Measurements from ENCODE around the gene ACTR3C. TPM values are rescaled to one million over a fixed set of nuclear protein-coding genes. Genes with fewer than 3 reads are reported as not detected.
"Not testable (repeated sequence)": the region's sequence is repeated elsewhere in the genome, so short reads cannot be mapped to it uniquely, and the experiment has no call there.

Gene ACTR3C
- polyA plus RNA-seq, 1 of the 3 experiments (the other 2 are of a cell fraction), result 0.35 TPM

GRCh38 chr7:150206848-150207247 lies 116.5 kb downstream of the ACTR3C start:
- H3F3A ChIP-seq (replicated peaks; ENCODE audit: insufficient read depth); CTCF ChIA-PET; H3K27me3 ChIP-seq (ENCODE audit: insufficient read depth); H3K4me1 ChIP-seq (ENCODE audit: control insufficient read depth in 1 of 2, insufficient read depth in 2 of 2, low read depth in 1 of 2, low read length in 1 of 2); H3K4me2 ChIP-seq; DNase-seq; H3K79me2 ChIP-seq (ENCODE audit: insufficient read depth); H3K4me3 ChIP-seq (ENCODE audit: low read depth in 2 of 2, low read length in 1 of 2); H3K9me2 ChIP-seq; H3K9ac ChIP-seq; POLR2A ChIA-PET; H3K9me3 ChIP-seq; H4K20me1 ChIP-seq (ENCODE audit: insufficient read depth); H3K27ac ChIP-seq (ENCODE audit: low read depth in 2 of 2, low read length in 1 of 2); H3K36me3 ChIP-seq (replicated peaks in 1 of 2; ENCODE audit: control insufficient read depth in 1 of 2, insufficient read depth in 2 of 2, low read length in 1 of 2); H2AFZ ChIP-seq (ENCODE audit: low read depth): not testable (repeated sequence)
- 31% methylated on average over 1 of the region's 1 CpG for WGBS (ENCODE audit: low lambda C conversion rate)

- CTCF ChIA-PET; H4K20me1 ChIP-seq (ENCODE audit: insufficient read depth); H3K4me2 ChIP-seq; H2AFZ ChIP-seq (ENCODE audit: low read depth); H3K27me3 ChIP-seq (ENCODE audit: insufficient read depth); POLR2A ChIA-PET; H3K79me2 ChIP-seq (ENCODE audit: insufficient read depth); H3K36me3 ChIP-seq (replicated peaks in 1 of 2; ENCODE audit: control insufficient read depth in 1 of 2, insufficient read depth in 2 of 2, low read length in 1 of 2); H3K27ac ChIP-seq (ENCODE audit: low read depth in 2 of 2, low read length in 1 of 2); H3K4me3 ChIP-seq (ENCODE audit: low read depth in 2 of 2, low read length in 1 of 2); DNase-seq; H3F3A ChIP-seq (replicated peaks; ENCODE audit: insufficient read depth); H3K9me3 ChIP-seq; H3K4me1 ChIP-seq (ENCODE audit: control insufficient read depth in 1 of 2, insufficient read depth in 2 of 2, low read depth in 1 of 2, low read length in 1 of 2); H3K9ac ChIP-seq; H3K9me2 ChIP-seq: not testable (repeated sequence)
- WGBS (ENCODE audit: low lambda C conversion rate), result 7% methylated on average over 4 of the region's 4 CpGs
Observed at GRCh38 chr7:150205866-150206265, 117.5 kb downstream of the ACTR3C start.

- H3K4me3 ChIP-seq (ENCODE audit: low read depth in 2 of 2, low read length in 1 of 2); H2AFZ ChIP-seq (ENCODE audit: low read depth); H3K9ac ChIP-seq; H3F3A ChIP-seq (replicated peaks; ENCODE audit: insufficient read depth); H3K4me1 ChIP-seq (ENCODE audit: control insufficient read depth in 1 of 2, insufficient read depth in 2 of 2, low read depth in 1 of 2, low read length in 1 of 2); H3K36me3 ChIP-seq (replicated peaks in 1 of 2; ENCODE audit: control insufficient read depth in 1 of 2, insufficient read depth in 2 of 2, low read length in 1 of 2); H3K4me2 ChIP-seq; H3K27ac ChIP-seq (ENCODE audit: low read depth in 2 of 2, low read length in 1 of 2); CTCF ChIA-PET; H3K27me3 ChIP-seq (ENCODE audit: insufficient read depth); H3K9me2 ChIP-seq; H3K79me2 ChIP-seq (ENCODE audit: insufficient read depth); POLR2A ChIA-PET; DNase-seq; H3K9me3 ChIP-seq; H4K20me1 ChIP-seq (ENCODE audit: insufficient read depth): not testable (repeated sequence)
- 2% methylated on average over 7 of the region's 7 CpGs for WGBS (ENCODE audit: low lambda C conversion rate)
Observed at GRCh38 chr7:150204577-150204976, 118.8 kb downstream of the ACTR3C start.

GRCh38 chr7:150202894-150203293 lies 120.5 kb downstream of the ACTR3C start:
- H3K27ac ChIP-seq (ENCODE audit: low read depth in 2 of 2, low read length in 1 of 2); H2AFZ ChIP-seq (ENCODE audit: low read depth); H3K4me1 ChIP-seq (ENCODE audit: control insufficient read depth in 1 of 2, insufficient read depth in 2 of 2, low read depth in 1 of 2, low read length in 1 of 2); H3K4me2 ChIP-seq; H3K9me3 ChIP-seq; H3K9ac ChIP-seq; DNase-seq; H3F3A ChIP-seq (replicated peaks; ENCODE audit: insufficient read depth); CTCF ChIA-PET; H3K9me2 ChIP-seq; H3K36me3 ChIP-seq (replicated peaks in 1 of 2; ENCODE audit: control insufficient read depth in 1 of 2, insufficient read depth in 2 of 2, low read length in 1 of 2); H3K27me3 ChIP-seq (ENCODE audit: insufficient read depth); H3K79me2 ChIP-seq (ENCODE audit: insufficient read depth); H4K20me1 ChIP-seq (ENCODE audit: insufficient read depth); H3K4me3 ChIP-seq (ENCODE audit: low read depth in 2 of 2, low read length in 1 of 2); POLR2A ChIA-PET: not testable (repeated sequence)
- under 1% methylated on average over 4 of the region's 4 CpGs for WGBS (ENCODE audit: low lambda C conversion rate)

Other genes with a start within 250 kb of the ACTR3C start
- gene LRRC61, start 190 bp downstream of the ACTR3C start, polyA plus RNA-seq (2012; rRNA removed), result 0.93 and 0.99 TPM in 2 replicates
- gene RARRES2, start 18.1 kb upstream of the ACTR3C start, polyA plus RNA-seq (2012; rRNA removed), result 0.26 and 0.43 TPM in 2 replicates
- gene REPIN1, start 45.3 kb upstream of the ACTR3C start, polyA plus RNA-seq (2012; rRNA removed), result 87.5 and 91.6 TPM in 2 replicates
- 4.6 and 5.0 TPM in 2 replicates for gene ZNF775, start 55.8 kb upstream of the ACTR3C start, polyA plus RNA-seq (2012; rRNA removed)
- gene GIMAP8, start 127.1 kb upstream of the ACTR3C start, polyA plus RNA-seq (2012; rRNA removed), result not detected in 2 replicates
- gene GIMAP7, start 191.3 kb upstream of the ACTR3C start, polyA plus RNA-seq (2012; rRNA removed), result not detected in 2 replicates
- gene GIMAP4, start 243.8 kb upstream of the ACTR3C start, polyA plus RNA-seq (2012; rRNA removed), result not detected in 2 replicates